T-helper 2 cell treated with Interferon-gamma antibody and Interleukin-4, amounts not matched to agents 100 ng/mL and 5 ng/mL, for 36 hours (primary cell): ENCODE measurements around the gene CD207. TPM values are rescaled to one million over a fixed set of nuclear protein-coding genes. Genes with fewer than 3 reads are reported as not detected.
"Not testable (repeated sequence)": the region's sequence is repeated elsewhere in the genome, so short reads cannot be mapped to it uniquely, and the experiment has no call there.

ENCODE experiments used
- intact Hi-C: fragments of 100-400 bp; cut with micrococcal nuclease; formaldehyde crosslinking; loops from one replicate; pipeline ENCODE4 v1.15.1; 2023
- total RNA-seq: library from RNA; stranded (reverse); gene quantifications from 2 replicates; pipeline ENCODE4 v1.2.3, GENCODE V29; 2022

Gene CD207
- total RNA-seq, 1 donor from 2014 or later, result not detected

- intact Hi-C loops, result no loop called here
Observed at GRCh38 chr2:70829916-70830315, 5.7 kb downstream of the CD207 start.

- intact Hi-C loops, result no loop called here
Observed at GRCh38 chr2:70828914-70829824, 6.4 kb downstream of the CD207 start.

GRCh38 chr2:70828115-70828514 lies 7.5 kb downstream of the CD207 start:
- intact Hi-C loops, result no loop called here

GRCh38 chr2:70827388-70827787 lies 8.2 kb downstream of the CD207 start:
- intact Hi-C loops, result no loop called here

GRCh38 chr2:70826696-70827350 lies 8.8 kb downstream of the CD207 start:
- intact Hi-C loops, result no loop called here

GRCh38 chr2:70823249-70823648 lies 12.4 kb downstream of the CD207 start:
- intact Hi-C loops, result no loop called here

- intact Hi-C loops, result no loop called here
Observed at GRCh38 chr2:70822843-70823242, 12.8 kb downstream of the CD207 start.

- intact Hi-C loops, result no loop called here
Observed at GRCh38 chr2:70820499-70820898, 15.1 kb downstream of the CD207 start, which contains the start of gene CLEC4F. CLEC4F (minus strand) TSS chr2:70820599; CDS start chr2:70820523, 76 bp downstream.

GRCh38 chr2:70817284-70817954 lies 18.2 kb downstream of the CD207 start:
- intact Hi-C loops, result no loop called here

- intact Hi-C loops, result no loop called here
Observed at GRCh38 chr2:70816726-70817125, 18.9 kb downstream of the CD207 start.

- intact Hi-C loops, result no loop called here
Observed at GRCh38 chr2:70808983-70809958, 26.3 kb downstream of the CD207 start.

GRCh38 chr2:70807828-70808118 lies 27.8 kb downstream of the CD207 start:
- intact Hi-C loops, result no loop called here

- intact Hi-C loops, result no loop called here
Observed at GRCh38 chr2:70807102-70807827, 28.4 kb downstream of the CD207 start.

GRCh38 chr2:70806620-70807019 lies 29.0 kb downstream of the CD207 start:
- intact Hi-C loops, result no loop called here

- intact Hi-C loops, result no loop called here
Observed at GRCh38 chr2:70806013-70806412, 29.6 kb downstream of the CD207 start.

- intact Hi-C loops, result no loop called here
Observed at GRCh38 chr2:70801607-70802263, 33.9 kb downstream of the CD207 start.

GRCh38 chr2:70799706-70800105 lies 35.9 kb downstream of the CD207 start:
- intact Hi-C loops, result no loop called here

GRCh38 chr2:70797996-70798395 lies 37.6 kb downstream of the CD207 start:
- intact Hi-C loops, result not testable (repeated sequence)

GRCh38 chr2:70797506-70797905 lies 38.1 kb downstream of the CD207 start:
- intact Hi-C loops, result no loop called here

GRCh38 chr2:70796262-70796661 lies 39.4 kb downstream of the CD207 start:
- intact Hi-C loops, result no loop called here
